Ectodermal cell (in vitro differentiated cells): ENCODE data around the gene FILIP1.

Source experiments
- H3K27ac ChIP-seq: 2 replicates; pipeline ENCODE4 v1.7.0; 2013; ENCODE audit warnings: mild to moderate bottlenecking, low read depth, low read length; ENCODE audit not compliant: insufficient read depth, poor library complexity, severe bottlenecking
- H3K27me3 ChIP-seq: 2 replicates; pipeline ENCODE4 v1.7.0; 2013; ENCODE audit warnings: mild to moderate bottlenecking, low read length; ENCODE audit not compliant: insufficient read depth, control insufficient read depth, poor library complexity, severe bottlenecking
- H3K36me3 ChIP-seq: one replicate; pipeline ENCODE4 v1.7.0; 2013; ENCODE audit warnings: low read length; ENCODE audit not compliant: control insufficient read depth, insufficient read depth
- H3K4me1 ChIP-seq: one replicate; pipeline ENCODE4 v1.7.0; 2013; ENCODE audit warnings: low read length; ENCODE audit not compliant: control insufficient read depth, insufficient read depth
- H3K4me3 ChIP-seq: 2 replicates; pipeline ENCODE4 v1.7.0; 2013; ENCODE audit warnings: low read depth, low read length, control low read depth; ENCODE audit not compliant: insufficient read depth
- H3K9me3 ChIP-seq: 2 replicates; pipeline ENCODE4 v1.7.0; 2013; ENCODE audit warnings: mild to moderate bottlenecking, low read length, moderate library complexity; ENCODE audit not compliant: control insufficient read depth
- WGBS, 2 experiments: methylation state at CpG; one replicate each; pipeline ENCODE4 v1.1.7; 2013; ENCODE audit warnings: missing lambda C conversion rate in 2 of 2; 5-methylcytosine and 5-hydroxymethylcytosine counted together

Gene FILIP1

DNA sequence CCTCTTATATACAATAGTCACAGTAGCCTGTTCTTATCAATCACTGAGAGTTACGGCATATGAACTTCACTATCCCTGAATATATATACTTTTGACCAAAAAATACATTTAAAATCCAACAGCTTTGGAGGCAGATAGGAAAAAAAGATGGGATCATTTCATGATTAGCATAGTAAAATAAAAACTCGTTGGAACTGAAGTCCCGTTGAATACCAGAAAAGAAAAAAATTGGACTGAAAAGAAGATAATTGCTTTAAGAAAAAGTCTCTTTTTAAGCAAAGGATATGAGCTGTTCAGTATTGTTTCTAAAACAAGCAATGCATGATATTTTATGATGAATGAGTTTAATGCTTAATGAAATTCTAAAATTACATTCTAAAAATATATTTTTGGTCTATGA is 4.4 kb upstream of the FILIP1 start:
- Histone ChIP-seq H3K36me3 (no peaks in the 10 kb centered on the region), H3K9me3 (no peaks in the 10 kb centered on the region), H3K4me3 (no peak overlapping the region), H3K4me1 (no peaks in the 10 kb centered on the region), H3K27me3 (no peaks in the 10 kb centered on the region), H3K27ac (no peak overlapping the region)
- 90 to 94% methylated on average over 3 of the region's 3 CpGs for WGBS, 2 experiments

DNA sequence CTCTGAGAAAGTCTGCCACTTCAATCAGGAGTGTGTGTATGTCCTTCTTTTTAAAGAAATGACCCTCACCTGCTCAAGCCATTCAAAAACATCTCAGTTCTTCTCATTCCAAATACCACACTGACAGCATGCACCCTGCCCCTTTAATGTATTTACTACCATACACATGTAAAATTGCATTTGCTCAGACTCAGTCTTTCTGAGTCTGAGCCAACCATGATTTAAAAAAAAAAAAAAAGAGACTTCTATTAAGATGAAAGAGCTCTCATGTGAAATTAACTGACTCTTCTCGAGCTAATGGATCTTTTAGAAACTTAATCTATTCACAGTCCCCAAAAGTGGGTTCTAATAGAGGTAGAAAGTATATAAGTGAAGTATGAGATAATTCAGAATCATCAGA is 1.4 kb upstream of the FILIP1 start:
- 83% methylated on average over 1 of the region's 1 CpG; no CpG with 5 or more reads in 1 of the 2 experiments for WGBS, 2 experiments
- H3K36me3 ChIP-seq = no peaks in the 10 kb centered on the region
- H3K4me3 ChIP-seq = no peak overlapping the region
- no peaks in the 10 kb centered on the region for H3K27me3 ChIP-seq
- no peaks in the 10 kb centered on the region for H3K4me1 ChIP-seq
- no peaks in the 10 kb centered on the region for H3K9me3 ChIP-seq
- no peak overlapping the region for H3K27ac ChIP-seq

GRCh38 chr6:75494290-75494689 is 690 bp upstream of the FILIP1 start:
- Histone ChIP-seq H3K9me3 (no peaks in the 10 kb centered on the region), H3K4me3 (no peak overlapping the region), H3K36me3 (no peaks in the 10 kb centered on the region), H3K27ac (no peak overlapping the region), H3K27me3 (no peaks in the 10 kb centered on the region), H3K4me1 (no peaks in the 10 kb centered on the region)
- WGBS, 2 experiments = 85 to 89% methylated on average over 1 to 3 of the region's 4 CpGs

DNA sequence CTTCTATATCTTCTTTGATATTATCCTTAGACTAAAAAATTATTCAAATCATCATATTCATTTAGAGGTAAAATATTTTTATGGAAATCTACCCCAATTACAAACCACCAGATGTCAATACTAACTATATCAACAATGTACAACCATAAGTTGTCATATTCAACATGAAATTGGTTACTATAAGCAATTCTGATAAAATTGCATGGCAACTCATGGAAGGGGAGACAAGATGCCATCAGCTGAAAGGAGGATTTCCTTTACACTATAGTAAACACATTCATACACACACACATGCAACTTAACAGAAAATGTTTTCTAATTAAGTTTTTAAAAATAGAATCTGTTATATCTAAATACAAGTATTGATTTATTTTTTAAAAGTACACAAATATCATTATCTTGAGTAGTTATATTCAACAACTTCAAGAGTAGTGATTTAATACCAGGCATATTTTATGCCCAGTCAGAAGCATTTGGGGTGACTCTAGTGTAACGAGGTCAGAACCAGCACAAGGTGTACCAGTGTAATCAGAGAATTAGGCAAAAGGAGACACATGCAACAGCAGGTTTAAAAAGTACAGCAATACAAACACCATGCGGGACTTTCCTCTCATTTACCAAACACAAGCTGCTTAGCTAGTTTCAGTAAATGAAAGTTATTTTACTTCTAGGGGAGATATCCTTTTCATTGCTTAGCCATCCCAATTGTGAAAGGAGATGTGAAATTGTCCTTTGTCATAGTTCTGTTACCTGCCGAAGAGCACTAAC is 1.0 kb downstream of the FILIP1 start:
- no peak overlapping the region for H3K27ac ChIP-seq
- H3K4me1 ChIP-seq = peaks cover 4% of the 10 kb centered on the region
- H3K27me3 ChIP-seq = no peaks in the 10 kb centered on the region
- no peaks in the 10 kb centered on the region for H3K9me3 ChIP-seq
- H3K4me3 ChIP-seq = no peak overlapping the region
- no peaks in the 10 kb centered on the region for H3K36me3 ChIP-seq
- 99 to 100% methylated on average over 1 to 3 of the region's 3 CpGs for whole genome bisulfite sequencing, 2 experiments

DNA sequence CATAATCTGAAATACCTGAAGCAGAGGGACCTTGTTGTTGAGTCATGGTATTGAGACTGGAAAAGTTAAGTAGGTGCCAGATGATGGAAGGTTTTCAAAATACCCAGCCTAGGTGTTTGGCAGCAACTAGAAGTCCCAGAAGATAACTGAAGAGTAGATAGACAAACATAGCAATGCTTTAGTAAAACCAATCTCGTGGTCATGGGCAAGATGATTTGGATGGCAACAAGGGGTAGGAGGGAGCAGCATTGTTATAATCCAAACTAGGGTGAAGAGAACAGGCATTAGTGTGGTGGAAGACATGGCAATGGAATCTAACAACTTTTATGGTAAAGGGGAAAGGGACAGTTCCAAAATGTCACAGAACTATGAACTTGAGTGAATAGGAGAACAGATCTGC is 2.3 kb downstream of the FILIP1 start:
- no peaks in the 10 kb centered on the region for H3K27me3 ChIP-seq
- no peak overlapping the region for H3K4me3 ChIP-seq
- WGBS, 2 experiments = 91 to 93% methylated on average over 1 of the region's 1 CpG
- H3K4me1 ChIP-seq = peaks cover 4% of the 10 kb centered on the region
- H3K36me3 ChIP-seq = no peaks in the 10 kb centered on the region
- no peaks in the 10 kb centered on the region for H3K9me3 ChIP-seq
- H3K27ac ChIP-seq = no peak overlapping the region

DNA sequence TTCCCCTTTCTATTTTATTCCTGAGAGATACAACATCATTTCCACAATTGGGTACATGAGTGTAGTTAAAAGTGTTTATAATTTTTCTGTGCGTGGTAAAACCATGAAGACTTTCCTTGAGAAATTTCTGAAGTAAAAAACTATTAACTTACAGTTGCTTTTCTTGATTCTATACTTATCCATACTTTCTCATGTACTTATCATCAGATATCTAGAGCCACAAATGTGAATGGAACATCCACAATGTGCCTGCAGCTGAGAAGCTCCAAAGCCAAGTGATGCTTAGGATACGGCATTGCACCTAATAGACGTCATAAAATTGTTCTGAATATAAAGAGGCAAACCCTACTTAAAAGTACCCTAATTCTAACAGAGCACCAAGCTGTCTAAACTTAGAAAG is 2.9 kb downstream of the FILIP1 start:
- no peaks in the 10 kb centered on the region for H3K9me3 ChIP-seq
- H3K27ac ChIP-seq = no peak overlapping the region
- no peak overlapping the region for H3K4me3 ChIP-seq
- no peaks in the 10 kb centered on the region for H3K27me3 ChIP-seq
- WGBS, 2 experiments = 87 to 96% methylated on average over 2 to 3 of the region's 3 CpGs
- H3K4me1 ChIP-seq = peaks cover 4% of the 10 kb centered on the region
- no peaks in the 10 kb centered on the region for H3K36me3 ChIP-seq

- WGBS, 2 experiments = 100% methylated on average over 1 of the region's 1 CpG; no CpG with 5 or more reads in 1 of the 2 experiments
- Histone ChIP-seq H3K4me1 (peaks cover 4% of the 10 kb centered on the region), H3K36me3 (no peaks in the 10 kb centered on the region), H3K4me3 (no peak overlapping the region), H3K27ac (no peak overlapping the region), H3K9me3 (no peaks in the 10 kb centered on the region), H3K27me3 (no peaks in the 10 kb centered on the region)
These were observed 4.6 kb downstream of the FILIP1 start for GRCh38 chr6:75489025-75489424.

DNA sequence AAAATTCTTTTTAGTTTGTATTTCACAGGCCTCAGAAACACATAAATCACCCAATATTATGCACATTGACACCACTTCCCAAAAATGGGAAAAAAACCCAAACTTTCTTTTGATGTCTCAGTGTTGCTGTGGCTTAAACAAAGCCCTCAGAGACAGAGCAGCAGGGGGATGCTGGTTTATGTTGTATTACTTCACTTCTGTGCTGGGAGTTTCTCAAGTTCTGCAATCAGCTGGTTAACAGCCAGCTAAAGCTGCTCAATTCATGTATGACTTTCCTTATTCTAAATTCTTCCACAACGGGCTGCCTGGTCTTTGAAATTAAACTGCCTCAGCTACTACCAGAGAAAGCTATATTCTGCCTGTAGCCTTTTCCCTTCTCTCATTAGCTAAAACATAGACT is 5.6 kb downstream of the FILIP1 start:
- no peak overlapping the region for H3K4me3 ChIP-seq
- H3K36me3 ChIP-seq = no peaks in the 10 kb centered on the region
- 27 to 57% methylated on average over 1 of the region's 1 CpG for WGBS, 2 experiments
- H3K27ac ChIP-seq = no peak overlapping the region
- no peaks in the 10 kb centered on the region for H3K9me3 ChIP-seq
- no peaks in the 10 kb centered on the region for H3K27me3 ChIP-seq
- peaks cover 4% of the 10 kb centered on the region for H3K4me1 ChIP-seq

- Histone ChIP-seq H3K27me3 (no peaks in the 10 kb centered on the region), H3K4me1 (peaks cover 4% of the 10 kb centered on the region), H3K36me3 (no peaks in the 10 kb centered on the region), H3K9me3 (no peaks in the 10 kb centered on the region), H3K27ac (no peak overlapping the region), H3K4me3 (no peak overlapping the region)
- WGBS, 2 experiments = 95% methylated on average over 6 of the region's 6 CpGs
These were observed 6.6 kb downstream of the FILIP1 start for GRCh38 chr6:75486850-75487518.

GRCh38 chr6:75484535-75484934 is 9.1 kb downstream of the FILIP1 start:
- H3K9me3 ChIP-seq = no peaks in the 10 kb centered on the region
- H3K27me3 ChIP-seq = no peaks in the 10 kb centered on the region
- H3K4me3 ChIP-seq = no peak overlapping the region
- peaks cover 10% of the 10 kb centered on the region for H3K4me1 ChIP-seq
- H3K36me3 ChIP-seq = no peaks in the 10 kb centered on the region
- H3K27ac ChIP-seq = no peak overlapping the region
